ENCODE results near the gene PIAS4.

DNA sequence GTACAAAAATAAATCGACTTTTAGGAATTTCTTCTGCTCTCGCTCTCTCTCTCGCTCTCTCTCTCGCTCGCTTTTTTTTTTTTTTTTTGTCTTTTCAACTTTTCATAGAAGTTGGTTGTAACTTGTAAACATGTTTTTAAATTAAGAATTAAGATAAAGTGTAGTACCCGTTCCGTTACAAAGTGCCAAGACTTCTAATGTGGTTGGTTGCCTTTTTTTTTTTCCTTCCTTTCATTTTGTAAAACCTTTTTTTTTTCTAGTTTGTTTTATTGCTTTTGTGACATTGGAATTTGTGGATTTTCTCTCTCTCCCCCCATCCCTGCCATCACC, 38.8 kb downstream of the PIAS4 start:
- TF ChIP-seq, protein P1, sequence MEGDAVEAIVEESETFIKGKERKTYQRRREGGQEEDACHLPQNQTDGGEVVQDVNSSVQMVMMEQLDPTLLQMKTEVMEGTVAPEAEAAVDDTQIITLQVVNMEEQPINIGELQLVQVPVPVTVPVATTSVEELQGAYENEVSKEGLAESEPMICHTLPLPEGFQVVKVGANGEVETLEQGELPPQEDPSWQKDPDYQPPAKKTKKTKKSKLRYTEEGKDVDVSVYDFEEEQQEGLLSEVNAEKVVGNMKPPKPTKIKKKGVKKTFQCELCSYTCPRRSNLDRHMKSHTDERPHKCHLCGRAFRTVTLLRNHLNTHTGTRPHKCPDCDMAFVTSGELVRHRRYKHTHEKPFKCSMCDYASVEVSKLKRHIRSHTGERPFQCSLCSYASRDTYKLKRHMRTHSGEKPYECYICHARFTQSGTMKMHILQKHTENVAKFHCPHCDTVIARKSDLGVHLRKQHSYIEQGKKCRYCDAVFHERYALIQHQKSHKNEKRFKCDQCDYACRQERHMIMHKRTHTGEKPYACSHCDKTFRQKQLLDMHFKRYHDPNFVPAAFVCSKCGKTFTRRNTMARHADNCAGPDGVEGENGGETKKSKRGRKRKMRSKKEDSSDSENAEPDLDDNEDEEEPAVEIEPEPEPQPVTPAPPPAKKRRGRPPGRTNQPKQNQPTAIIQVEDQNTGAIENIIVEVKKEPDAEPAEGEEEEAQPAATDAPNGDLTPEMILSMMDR (IDR thresholded peaks at IDR 0.05; ENCODE audit: insufficient read depth, low read length, poor library complexity, severe bottlenecking): no peak
- no peak for TF ChIP-seq EZH2phosphoT487 (conservative IDR thresholded peaks at IDR 0.05; ENCODE audit: low read length)

Measured in SU-DHL-6 (cell line).